Measurements from ENCODE around the gene TRPM1. TPM values are rescaled to one million over a fixed set of nuclear protein-coding genes. Genes with fewer than 3 reads are reported as not detected.

The TRPM1 gene
- total RNA-seq, 1 donor from 2014 or later: not detected

DNA sequence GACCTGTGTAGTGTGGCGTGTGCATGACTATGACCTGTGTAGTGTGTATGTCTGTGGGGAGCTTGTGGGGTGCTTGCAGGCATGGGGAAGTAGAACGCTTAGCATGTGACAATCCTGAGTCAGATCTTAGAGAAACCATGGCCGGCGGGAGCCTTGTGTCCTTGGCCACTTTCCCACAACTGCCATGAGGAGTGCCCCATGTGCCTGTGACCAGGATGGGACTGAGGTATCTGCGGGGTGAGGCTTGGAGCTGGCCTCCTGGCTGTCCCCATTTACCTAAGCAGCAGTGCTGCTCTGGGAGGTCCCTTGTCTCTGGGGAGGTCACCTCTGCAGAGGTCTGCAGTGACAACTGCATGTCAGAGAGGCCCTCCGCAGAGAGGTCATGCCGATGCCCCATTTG lies 23.6 kb downstream of the TRPM1 start:
- TF ChIP-seq, protein P1, sequence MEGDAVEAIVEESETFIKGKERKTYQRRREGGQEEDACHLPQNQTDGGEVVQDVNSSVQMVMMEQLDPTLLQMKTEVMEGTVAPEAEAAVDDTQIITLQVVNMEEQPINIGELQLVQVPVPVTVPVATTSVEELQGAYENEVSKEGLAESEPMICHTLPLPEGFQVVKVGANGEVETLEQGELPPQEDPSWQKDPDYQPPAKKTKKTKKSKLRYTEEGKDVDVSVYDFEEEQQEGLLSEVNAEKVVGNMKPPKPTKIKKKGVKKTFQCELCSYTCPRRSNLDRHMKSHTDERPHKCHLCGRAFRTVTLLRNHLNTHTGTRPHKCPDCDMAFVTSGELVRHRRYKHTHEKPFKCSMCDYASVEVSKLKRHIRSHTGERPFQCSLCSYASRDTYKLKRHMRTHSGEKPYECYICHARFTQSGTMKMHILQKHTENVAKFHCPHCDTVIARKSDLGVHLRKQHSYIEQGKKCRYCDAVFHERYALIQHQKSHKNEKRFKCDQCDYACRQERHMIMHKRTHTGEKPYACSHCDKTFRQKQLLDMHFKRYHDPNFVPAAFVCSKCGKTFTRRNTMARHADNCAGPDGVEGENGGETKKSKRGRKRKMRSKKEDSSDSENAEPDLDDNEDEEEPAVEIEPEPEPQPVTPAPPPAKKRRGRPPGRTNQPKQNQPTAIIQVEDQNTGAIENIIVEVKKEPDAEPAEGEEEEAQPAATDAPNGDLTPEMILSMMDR (IDR thresholded peaks at IDR 0.05): no peak
- no peaks in the 10 kb centered on the region for H3K36me3 Mint-ChIP-seq (ENCODE audit: unreplicated experiment)
- peaks cover 24% of the 10 kb centered on the region for H3K27me3 Mint-ChIP-seq (ENCODE audit: unreplicated experiment)
- no peak overlapping the region for H3K27ac Mint-ChIP-seq (ENCODE audit: unreplicated experiment)
- no peak for DNase-seq (ENCODE audit: extremely low spot score, unreplicated experiment)
- no peaks in the 10 kb centered on the region for H3K9me3 Mint-ChIP-seq (ENCODE audit: unreplicated experiment)
- no peak overlapping the region for H3K4me3 Mint-ChIP-seq (ENCODE audit: unreplicated experiment)
- H3K4me1 Mint-ChIP-seq (ENCODE audit: unreplicated experiment): no peaks in the 10 kb centered on the region

DNA sequence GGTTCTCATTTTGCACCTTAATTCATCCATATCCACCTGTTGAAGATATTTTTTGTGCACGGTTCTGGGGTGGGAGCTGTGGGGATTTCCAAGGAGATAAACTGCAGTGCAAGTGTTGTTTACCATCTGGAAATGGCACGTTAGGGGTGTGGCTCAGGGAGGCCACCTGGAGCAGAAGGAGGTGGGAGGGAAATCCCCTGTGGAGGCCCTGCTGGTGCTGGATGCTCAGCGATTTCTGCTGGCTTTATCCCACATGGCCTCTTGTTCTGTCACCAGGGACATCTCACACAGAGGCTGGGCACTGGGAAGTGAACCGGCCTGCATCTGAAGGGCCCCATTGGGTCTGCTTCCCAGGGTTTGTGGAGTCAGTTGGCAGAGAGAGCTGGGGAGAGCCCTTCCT lies 24.3 kb downstream of the TRPM1 start:
- H3K9me3 Mint-ChIP-seq (ENCODE audit: unreplicated experiment): no peaks in the 10 kb centered on the region
- no peak for DNase-seq (ENCODE audit: extremely low spot score, unreplicated experiment)
- H3K36me3 Mint-ChIP-seq (ENCODE audit: unreplicated experiment): no peaks in the 10 kb centered on the region
- H3K27me3 Mint-ChIP-seq (ENCODE audit: unreplicated experiment): peaks cover 26% of the 10 kb centered on the region
- no peaks in the 10 kb centered on the region for H3K4me1 Mint-ChIP-seq (ENCODE audit: unreplicated experiment)
- H3K4me3 Mint-ChIP-seq (ENCODE audit: unreplicated experiment): no peak overlapping the region
- TF ChIP-seq, protein P1 (IDR thresholded peaks at IDR 0.05): no peak
- no peak overlapping the region for H3K27ac Mint-ChIP-seq (ENCODE audit: unreplicated experiment)

DNA sequence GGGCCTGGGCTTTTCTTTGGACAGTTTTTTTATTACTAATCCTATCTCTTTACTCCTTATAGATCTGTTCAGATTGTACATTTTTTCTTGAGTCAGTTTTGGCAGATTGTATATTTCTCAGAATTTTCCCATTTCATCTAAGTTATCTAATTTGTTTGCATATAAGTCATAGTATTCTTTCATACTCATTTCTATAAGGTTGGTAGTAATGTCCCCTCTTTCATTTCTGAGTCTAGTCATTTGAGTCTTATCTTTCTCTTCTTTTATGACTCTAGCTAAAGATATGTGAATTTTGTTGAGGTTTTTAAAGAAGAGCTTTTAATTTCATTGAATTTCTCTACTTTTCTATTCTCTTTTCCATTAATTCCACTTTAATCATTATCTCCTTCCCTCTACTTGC lies 27.2 kb downstream of the TRPM1 start:
- H3K4me1 Mint-ChIP-seq (ENCODE audit: unreplicated experiment): no peaks in the 10 kb centered on the region
- H3K4me3 Mint-ChIP-seq (ENCODE audit: unreplicated experiment): no peak overlapping the region
- H3K27ac Mint-ChIP-seq (ENCODE audit: unreplicated experiment): no peak overlapping the region

DNA sequence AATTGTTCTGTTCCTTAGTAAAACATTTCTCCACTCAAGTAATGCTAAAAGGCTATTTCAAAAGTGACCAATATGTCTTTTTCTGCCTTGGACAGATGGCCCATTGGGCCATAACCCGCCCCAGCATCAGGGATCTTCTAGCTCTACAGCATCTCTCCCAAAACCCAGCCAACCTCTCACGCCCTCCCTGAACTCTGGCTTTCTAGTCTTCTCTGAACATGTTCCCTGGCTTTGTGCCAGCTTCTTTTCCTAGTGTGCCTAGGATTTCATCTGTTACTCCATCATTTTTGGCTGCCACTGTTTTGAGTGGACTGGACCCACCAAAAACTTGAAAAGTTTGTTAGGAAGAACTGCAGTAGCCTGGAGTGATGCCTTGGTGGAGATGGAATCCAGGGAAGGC lies 30.7 kb downstream of the TRPM1 start:
- TF ChIP-seq, protein P1 (IDR thresholded peaks at IDR 0.05): no peak

More for the DNA sequence above, 27.2 kb downstream of the TRPM1 start:
- TF ChIP-seq, protein P1 (IDR thresholded peaks at IDR 0.05): no peak
- Mint-ChIP-seq H3K27me3 (ENCODE audit: unreplicated experiment) (peaks cover 26% of the 10 kb centered on the region), H3K36me3 (ENCODE audit: unreplicated experiment) (no peaks in the 10 kb centered on the region), H3K9me3 (ENCODE audit: unreplicated experiment) (no peaks in the 10 kb centered on the region)
- DNase-seq (ENCODE audit: extremely low spot score, unreplicated experiment): no peak

DNA sequence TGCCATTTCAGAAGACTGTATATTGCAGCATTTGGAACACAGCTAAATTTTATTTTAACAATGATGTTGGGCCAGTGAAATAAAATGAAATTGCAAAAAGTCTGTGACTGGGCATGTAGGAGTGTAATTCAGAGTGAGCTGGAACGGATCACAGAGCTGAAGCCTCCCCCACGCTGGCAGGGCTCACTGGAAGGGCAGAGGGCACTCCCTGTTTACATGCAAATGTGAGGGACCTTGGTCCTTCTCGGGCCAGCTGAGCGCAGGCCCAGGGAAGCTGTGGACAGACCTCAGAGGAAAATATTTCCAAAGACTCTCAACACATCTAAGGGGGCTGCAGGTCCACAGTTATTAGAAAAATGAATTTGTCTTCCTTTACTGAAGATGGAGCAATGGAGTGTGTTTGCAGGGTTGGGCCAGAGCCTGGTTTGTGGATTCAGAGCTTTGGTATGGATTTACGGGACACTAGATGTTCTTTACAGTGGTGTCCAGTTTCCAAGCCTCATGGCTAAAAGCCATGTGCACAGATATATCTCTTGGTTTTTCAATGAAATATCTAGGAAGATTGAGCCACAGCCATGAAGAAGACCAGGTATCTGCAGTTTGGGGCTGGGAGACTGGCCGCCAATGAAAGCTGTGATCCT lies 32.0 kb downstream of the TRPM1 start:
- DNase-seq (ENCODE audit: extremely low spot score, unreplicated experiment): no peak
- TF ChIP-seq, protein P1 (IDR thresholded peaks at IDR 0.05): no peak
- Mint-ChIP-seq H3K36me3 (ENCODE audit: unreplicated experiment) (no peaks in the 10 kb centered on the region), H3K4me3 (ENCODE audit: unreplicated experiment) (no peak overlapping the region), H3K4me1 (ENCODE audit: unreplicated experiment) (no peaks in the 10 kb centered on the region), H3K27ac (ENCODE audit: unreplicated experiment) (no peak overlapping the region), H3K9me3 (ENCODE audit: unreplicated experiment) (no peaks in the 10 kb centered on the region), H3K27me3 (ENCODE audit: unreplicated experiment) (peaks cover 20% of the 10 kb centered on the region)

More for the DNA sequence above, 30.7 kb downstream of the TRPM1 start:
- Mint-ChIP-seq H3K4me3 (ENCODE audit: unreplicated experiment) (no peak overlapping the region), H3K36me3 (ENCODE audit: unreplicated experiment) (no peaks in the 10 kb centered on the region), H3K4me1 (ENCODE audit: unreplicated experiment) (no peaks in the 10 kb centered on the region), H3K9me3 (ENCODE audit: unreplicated experiment) (no peaks in the 10 kb centered on the region), H3K27ac (ENCODE audit: unreplicated experiment) (no peak overlapping the region), H3K27me3 (ENCODE audit: unreplicated experiment) (peaks cover 20% of the 10 kb centered on the region)
- no peak for DNase-seq (ENCODE audit: extremely low spot score, unreplicated experiment)

All from osteocyte (in vitro differentiated cells).